ENCODE measurements around the gene NME7.
"Not testable (repeated sequence)": the region's sequence is repeated elsewhere in the genome, so short reads cannot be mapped to it uniquely, and the experiment has no call there.

NME7 gene

DNA sequence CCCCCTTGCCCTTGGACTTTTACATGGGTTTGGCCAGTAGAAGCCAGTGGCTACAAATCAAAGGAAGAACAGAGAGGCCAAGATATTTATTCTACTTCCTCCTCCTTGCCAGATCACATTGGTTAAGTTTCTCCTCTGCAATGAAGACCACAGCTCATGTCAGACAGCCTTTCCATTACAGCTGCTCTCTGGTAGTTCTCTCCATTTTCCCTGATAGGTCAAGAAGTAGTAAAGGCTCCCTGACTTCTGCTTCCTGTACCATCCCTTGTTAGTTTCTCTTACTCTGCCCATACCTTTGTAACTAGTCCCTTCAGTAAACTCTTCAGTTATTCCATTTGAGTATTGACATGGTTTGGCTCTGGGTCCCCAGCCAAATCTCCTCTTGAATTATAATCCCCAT is 27.8 kb downstream of the NME7 start:
- no peak for TF ChIP-seq CTCF (IDR thresholded peaks at IDR 0.05)
- no peaks in the 10 kb centered on the region for H3K4me1 ChIP-seq
- no peak for DNase-seq
- no peak overlapping the region for H3K27ac ChIP-seq
- H3K9me3 ChIP-seq, result no peaks in the 10 kb centered on the region
- H3K36me3 ChIP-seq, result peaks cover 0 to 10% (median 5%) of the 10 kb centered on the region in 3 donors
- no peaks in the 10 kb centered on the region for H3K27me3 ChIP-seq
- intact Hi-C loops (cut with DNase I; ENCODE audit: low total_unique reads), result loop anchor here (10.0 kb wide), 1 partner anchor 905 kb away; no protein-coding TSS in a partner anchor
- H3K4me3 ChIP-seq, result no peak overlapping the region

- no peak overlapping the region for H3K27ac ChIP-seq
- H3K4me3 ChIP-seq, result no peak overlapping the region
- no peaks in the 10 kb centered on the region for H3K9me3 ChIP-seq
- no peaks in the 10 kb centered on the region for H3K4me1 ChIP-seq
- intact Hi-C loops (cut with DNase I; ENCODE audit: low total_unique reads), result no loop called here
- no peaks in the 10 kb centered on the region for H3K27me3 ChIP-seq
- TF ChIP-seq CTCF (IDR thresholded peaks at IDR 0.05), result no peak
- peaks cover 0 to 10% (median 5%) of the 10 kb centered on the region in 3 donors for H3K36me3 ChIP-seq
- no peak for DNase-seq
These were observed 29.0 kb downstream of the NME7 start for GRCh38 chr1:169338617-169339016.

DNA sequence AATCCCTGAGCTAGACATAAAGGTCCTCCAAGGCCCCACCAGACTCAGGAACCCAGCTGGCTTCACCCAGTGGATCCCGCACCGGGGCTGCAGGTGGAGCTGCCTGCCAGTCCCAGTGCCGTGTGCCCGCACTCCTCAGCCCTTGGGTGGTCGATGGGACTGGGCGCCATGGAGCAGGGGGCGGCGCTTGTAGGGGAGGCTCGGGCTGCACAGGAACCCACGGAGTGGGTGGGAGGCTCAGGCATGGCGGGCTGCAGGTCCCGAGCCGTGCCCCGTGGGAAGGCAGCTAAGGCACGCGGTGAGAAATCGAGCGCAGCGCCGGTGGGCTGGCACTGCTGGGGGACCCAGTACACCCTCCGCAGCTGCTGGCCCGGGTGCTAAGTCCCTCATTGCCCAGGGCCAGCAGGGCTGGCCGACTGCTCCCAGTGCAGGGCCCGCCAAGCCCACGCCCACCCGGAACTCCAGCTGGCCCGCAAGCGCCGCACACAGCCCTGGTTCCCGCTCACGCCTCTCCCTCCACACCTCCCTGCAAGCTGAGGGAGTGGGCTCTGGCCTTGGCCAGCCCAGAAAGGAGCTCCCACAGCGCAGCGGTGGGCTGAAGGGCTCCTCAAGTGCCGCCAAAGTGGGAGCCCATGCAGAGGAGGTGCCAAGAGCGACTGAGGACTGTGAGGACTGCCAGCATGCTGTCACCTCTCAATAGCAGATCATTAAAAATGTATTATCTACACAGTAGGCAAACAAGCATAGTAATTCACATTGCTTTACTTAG is 30.5 kb downstream of the NME7 start:
- H3K27me3 ChIP-seq; H3K27ac ChIP-seq; H3K9me3 ChIP-seq; H3K4me3 ChIP-seq; H3K4me1 ChIP-seq; intact Hi-C loops (cut with DNase I; ENCODE audit: low total_unique reads); DNase-seq: not testable (repeated sequence)
- peaks cover 0 to 10% (median 5%) of the 10 kb centered on the region in 3 donors for H3K36me3 ChIP-seq

DNA sequence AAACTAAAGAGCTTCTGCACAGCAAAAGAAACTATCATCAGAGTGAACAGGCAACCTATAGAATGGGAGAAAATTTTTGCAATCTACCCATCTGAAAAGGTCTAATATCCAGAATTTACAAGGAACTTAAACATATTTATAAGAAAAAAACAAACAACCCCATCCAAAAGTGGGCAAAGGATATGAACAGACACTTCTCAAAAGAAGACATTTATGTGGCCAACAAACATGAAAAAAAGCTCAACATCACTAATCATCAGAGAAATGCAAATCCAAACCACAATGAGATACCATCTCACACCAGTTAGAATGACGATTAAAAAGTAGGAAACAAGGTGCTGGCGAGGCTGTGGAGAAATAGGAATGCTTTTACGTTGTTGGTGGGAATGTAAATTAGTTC is 32.9 kb downstream of the NME7 start:
- not testable (repeated sequence) for H3K27me3 ChIP-seq, H3K9me3 ChIP-seq, H3K27ac ChIP-seq, H3K4me1 ChIP-seq, H3K4me3 ChIP-seq, DNase-seq
- intact Hi-C loops (cut with DNase I; ENCODE audit: low total_unique reads), result loop anchor here (5.0 kb wide), 1 partner anchor 952 kb away; no protein-coding TSS in a partner anchor
- peaks cover 0 to 13% (median 5%) of the 10 kb centered on the region in 3 donors for H3K36me3 ChIP-seq

DNA sequence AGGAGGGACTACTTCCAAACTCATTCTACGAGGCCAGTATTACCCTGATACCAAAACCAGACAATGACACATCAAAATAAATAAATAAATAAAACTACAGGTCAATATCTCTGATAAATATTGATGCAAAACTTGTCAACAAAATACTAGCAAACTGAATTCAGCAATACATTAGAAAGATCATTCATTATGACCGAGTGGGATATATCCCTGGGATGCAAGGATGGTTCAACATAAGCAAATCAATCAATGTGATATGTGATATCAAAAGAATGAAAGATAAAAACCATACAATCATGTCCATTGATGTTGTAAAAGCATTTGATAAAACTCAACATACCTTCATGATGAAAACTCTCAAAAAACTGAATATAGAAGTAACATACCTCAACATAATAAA is 36.7 kb downstream of the NME7 start:
- Histone ChIP-seq H3K27me3 (no peaks in the 10 kb centered on the region), H3K4me1 (no peaks in the 10 kb centered on the region), H3K27ac (no peak overlapping the region), H3K9me3 (peaks cover 0 to 12% (median 0%) of the 10 kb centered on the region in 3 donors), H3K36me3 (peaks cover 0 to 11% (median 5%) of the 10 kb centered on the region in 3 donors), H3K4me3 (no peak overlapping the region)
- no peak for DNase-seq
- intact Hi-C loops (cut with DNase I; ENCODE audit: low total_unique reads), result loop anchor here (5.0 kb wide), 1 partner anchor 949 kb away; no protein-coding TSS in a partner anchor
- TF ChIP-seq CTCF (IDR thresholded peaks at IDR 0.05), result no peak

DNA sequence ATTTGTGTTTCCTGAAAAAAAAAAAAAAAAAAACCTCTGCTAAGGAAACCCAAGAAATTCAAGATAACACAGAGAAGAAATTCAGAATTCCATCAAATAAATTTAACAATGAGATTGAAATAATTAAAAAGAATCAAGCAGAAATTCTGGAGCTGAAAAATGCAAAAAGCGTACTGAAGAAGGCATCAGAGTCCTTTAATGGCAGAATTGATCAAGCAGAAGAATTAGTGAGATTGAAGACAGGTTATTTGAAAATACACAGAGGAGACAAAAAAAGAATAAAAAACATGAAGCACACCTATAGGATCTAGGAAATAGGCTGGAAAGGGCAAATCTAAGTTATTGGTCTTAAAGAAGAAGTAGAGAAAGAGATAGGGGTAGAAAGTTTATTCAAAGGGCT is 38.2 kb downstream of the NME7 start:
- peaks cover 0 to 12% (median 0%) of the 10 kb centered on the region in 3 donors for H3K9me3 ChIP-seq
- H3K4me1 ChIP-seq, result peaks cover 0 to 6% (median 0%) of the 10 kb centered on the region in 4 donors
- peaks cover 0 to 3% (median 0%) of the 10 kb centered on the region in 3 donors for H3K36me3 ChIP-seq
- intact Hi-C loops (cut with DNase I; ENCODE audit: low total_unique reads), result no loop called here
- no peak for DNase-seq
- TF ChIP-seq CTCF (IDR thresholded peaks at IDR 0.05), result no peak
- H3K27ac ChIP-seq, result no peak overlapping the region
- H3K27me3 ChIP-seq, result no peaks in the 10 kb centered on the region
- H3K4me3 ChIP-seq, result no peak overlapping the region
